ENCODE results near the gene OGFOD1. TPM values are rescaled to one million over a fixed set of nuclear protein-coding genes. Genes with fewer than 3 reads are reported as not detected.
"Not testable (repeated sequence)": the region's sequence is repeated elsewhere in the genome, so short reads cannot be mapped to it uniquely, and the experiment has no call there.

OGFOD1 gene
- total RNA-seq, 1 experiment from 2014 or later = 217 TPM

DNA sequence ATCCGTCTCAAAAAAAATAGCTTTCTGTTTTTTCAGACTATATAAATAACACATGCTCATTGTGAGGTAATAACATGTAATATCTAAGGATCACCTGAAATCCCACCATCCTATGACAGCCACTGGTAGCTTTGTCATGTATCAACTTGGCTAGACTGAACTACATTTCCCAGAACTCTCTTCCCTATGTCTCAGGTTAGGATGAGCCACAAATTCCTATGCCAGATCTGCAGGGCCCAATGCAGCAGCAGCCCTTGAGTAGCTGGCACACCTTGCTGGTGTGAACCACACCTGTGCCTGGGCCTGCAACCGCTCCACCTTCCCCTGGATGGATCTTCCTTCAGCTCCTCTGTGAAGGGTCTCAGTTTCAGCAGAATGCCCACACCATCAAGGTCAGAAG, 28.1 kb downstream of the OGFOD1 start:
- DNase-seq (ENCODE audit: low spot score) = no peak

DNA sequence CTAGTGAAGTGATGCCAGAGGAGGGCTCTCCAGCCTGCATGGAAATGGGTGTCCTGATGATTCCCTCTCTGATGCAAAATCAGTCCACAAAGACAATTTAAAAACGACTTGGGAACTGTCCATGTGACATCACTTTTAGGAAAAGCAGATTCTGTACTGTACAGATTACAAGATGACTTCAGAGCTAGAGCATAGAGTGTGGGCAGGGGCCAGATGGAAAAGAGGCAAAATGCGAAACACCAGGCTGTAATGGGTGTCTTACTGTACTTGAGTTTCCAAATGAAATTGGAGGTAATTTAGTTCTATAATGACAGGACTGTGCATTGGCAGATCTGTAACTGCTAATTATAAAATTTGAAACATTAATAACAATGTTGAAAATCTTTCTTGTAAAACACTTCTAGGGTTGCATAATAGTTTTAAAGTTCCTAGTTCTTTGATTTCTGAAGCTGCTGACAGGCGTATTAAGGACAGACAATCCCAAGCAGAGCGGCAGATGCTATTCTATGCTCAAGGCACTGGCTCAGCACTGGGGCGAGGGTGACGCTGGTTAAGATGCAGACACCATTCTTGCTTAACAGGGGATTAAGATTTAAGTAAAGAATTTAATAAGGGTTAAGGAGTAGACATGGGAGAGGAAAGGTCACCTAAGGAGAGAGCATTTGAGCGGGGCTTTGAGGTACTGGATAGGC, 29.6 kb downstream of the OGFOD1 start:
- no peak for DNase-seq (ENCODE audit: low spot score)

DNA sequence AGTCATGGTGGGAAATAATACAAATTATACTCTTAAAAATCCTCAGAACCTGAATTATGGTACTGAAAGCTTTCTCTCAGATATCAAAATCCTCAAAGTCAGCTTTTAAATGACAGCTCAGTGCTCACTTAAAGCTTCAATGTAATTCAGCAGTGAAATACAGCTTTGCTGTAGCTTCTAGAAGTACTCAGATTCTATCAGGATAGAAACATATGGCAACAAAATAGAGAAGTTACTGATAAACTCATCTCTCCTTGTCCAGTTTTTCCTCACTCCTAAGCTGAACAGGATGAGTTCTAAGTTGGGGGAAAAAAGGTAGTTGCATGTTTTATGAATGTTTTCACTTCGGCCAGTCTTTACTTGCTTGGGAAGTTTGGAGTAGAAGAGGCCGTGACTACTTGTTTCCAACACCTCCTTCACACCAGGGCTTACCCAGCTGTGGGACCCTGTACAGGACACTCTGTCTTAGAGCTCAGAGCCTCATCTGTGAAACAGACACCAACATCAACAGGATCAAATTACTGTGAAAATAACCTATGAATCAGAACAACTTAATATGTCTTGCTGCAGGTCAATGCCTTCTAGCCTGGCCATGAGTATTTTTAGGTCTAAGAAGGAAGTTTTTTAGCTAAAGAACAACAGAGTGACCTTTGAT, 30.2 kb downstream of the OGFOD1 start:
- no peak for DNase-seq (ENCODE audit: low spot score)

DNA sequence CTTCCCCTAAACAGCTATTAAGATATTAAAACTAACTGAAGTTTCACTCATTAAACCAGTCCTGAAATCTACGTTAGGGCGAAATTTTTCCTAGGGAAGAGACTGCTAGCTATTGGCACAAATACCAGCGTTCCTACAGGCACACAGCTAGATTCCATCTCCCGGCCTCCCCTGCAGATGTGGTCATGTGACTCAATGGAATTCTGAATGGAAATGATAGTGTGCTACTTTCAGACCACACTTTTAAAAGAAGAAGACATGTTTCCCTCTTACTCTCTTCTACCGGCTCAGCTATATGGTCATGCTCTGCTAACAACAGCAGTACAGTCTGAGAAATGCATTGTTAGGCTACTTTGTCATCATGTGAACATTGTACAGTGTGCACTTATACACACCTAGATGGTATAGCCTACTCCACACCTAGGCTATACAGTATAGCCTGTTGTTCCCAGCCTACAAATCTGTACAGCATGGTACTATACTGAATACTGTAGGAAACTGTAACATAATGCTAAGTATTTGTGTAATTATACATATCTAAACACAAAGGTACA, 31.4 kb downstream of the OGFOD1 start:
- DNase-seq (ENCODE audit: low spot score) = no peak

DNA sequence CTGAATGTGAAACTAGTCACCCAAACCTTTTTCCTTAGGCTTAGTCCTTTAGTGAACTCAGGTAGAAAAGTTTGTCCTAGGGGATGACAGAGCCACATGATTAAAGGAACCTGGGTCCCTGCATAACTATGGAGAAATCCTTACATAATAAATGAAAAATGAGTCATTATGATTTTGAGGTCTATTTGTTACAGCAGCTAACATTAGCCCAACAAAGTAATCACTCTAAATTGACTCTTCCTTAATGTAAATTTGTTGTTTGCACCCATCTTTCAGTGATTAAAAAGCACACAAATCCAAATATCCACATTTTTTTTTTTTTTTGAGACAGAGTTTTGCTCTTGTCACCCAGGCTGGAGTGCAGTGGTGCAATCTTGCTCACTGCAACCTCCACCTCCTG, 32.0 kb downstream of the OGFOD1 start:
- no peak for DNase-seq (ENCODE audit: low spot score)

DNA sequence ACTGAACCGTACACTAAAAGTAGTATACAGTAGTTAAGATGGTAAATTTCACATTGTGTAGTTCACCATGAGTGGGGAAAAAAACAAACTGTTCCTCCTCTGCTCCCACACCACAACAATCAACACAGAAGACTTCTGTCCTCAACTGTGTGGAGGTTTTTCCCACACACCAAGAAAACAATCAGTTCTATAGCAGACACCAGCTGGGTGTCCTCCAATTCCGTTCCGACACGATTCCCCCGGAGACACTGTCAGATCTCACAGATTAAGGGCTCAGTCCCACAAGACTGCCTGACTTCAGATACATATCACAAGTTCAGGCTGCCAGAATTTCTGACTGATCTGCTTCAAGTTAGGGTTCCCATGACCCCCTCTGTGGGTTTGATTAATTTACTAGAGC, 36.7 kb downstream of the OGFOD1 start:
- no peak for DNase-seq (ENCODE audit: low spot score)

DNA sequence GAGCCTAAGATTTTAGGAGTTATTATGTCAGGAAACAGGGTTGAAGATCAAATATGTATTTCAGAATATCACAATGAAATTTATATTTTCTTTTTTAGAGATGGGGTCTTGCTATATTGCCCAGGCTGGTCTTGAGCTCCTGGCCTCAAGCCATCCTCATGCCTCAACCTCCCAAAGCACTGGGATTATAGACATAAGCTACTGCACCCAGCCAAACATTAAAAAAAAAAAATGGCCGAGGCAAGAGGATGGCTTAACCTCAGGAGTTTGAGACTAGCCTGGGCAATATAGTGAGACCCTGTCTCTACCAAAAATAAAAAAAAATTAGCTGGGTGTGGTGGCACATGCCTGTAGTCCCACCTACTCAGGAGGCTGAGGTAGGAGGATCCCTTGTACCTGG, 37.5 kb downstream of the OGFOD1 start:
- DNase-seq (ENCODE audit: low spot score) = not testable (repeated sequence)

DNA sequence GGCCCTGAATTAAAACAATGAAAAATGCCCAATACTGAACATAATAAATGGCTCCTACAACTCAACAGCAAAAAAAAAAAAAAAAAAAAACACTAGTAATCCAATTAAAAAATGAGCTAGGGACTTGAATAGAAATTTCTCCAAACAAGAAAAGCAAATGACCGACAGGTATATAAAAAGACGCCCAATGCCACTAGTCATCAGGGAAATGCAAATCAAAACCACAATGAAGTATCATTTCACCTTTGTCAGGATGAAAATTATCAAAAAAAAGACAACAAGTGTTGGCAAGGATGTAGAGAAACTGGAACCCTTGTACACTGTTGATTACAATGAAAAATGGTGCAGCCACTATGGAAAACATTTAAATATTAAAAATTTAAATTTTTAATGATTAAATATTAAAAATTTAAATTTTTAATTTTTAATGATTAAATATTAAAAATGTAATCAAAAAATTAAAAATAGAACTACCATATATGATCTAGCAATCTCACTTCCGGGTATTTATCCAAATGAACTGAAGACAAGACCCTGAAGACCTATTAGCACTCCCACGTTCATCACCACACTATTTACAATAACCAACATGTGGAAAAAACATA, 40.4 kb downstream of the OGFOD1 start:
- no peak for DNase-seq (ENCODE audit: low spot score)

DNA sequence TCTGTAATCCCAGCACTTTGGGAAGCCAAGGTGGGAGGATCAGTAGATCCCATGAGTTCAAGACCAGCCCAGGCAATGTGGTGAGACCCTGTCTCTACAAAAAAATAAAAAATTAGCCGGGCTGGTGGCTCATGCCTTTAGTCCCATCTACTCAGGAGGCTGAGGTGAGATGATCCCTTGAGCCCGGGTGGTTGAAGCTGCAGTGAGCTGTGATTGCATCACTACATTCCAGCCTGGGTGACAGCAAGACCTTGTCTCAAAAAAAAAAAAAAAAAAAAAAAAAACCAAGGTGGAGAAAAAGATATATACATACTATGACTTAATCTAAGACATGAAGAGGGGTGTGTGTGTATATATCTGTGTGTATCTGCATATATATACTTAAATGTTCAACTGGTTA, 41.8 kb downstream of the OGFOD1 start:
- no peak for DNase-seq (ENCODE audit: low spot score)

DNA sequence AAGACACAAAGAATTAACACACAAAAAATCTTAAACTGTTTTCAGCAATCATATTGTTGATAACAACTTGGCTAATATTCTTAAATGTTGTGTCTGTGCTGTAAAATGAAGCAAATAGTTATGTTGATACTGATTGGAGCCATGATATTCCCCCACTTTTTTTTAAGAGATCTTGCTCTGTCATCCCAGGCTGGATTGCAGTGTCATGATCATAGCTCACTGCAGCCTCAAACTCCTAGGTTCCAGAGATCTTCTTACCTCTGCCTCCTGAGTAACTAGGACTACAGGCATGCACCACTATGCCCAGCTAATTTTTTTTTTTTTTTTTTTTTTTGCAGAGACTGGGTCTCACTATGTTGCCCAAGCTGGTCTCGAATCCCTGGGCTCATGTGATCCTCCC, 42.5 kb downstream of the OGFOD1 start:
- no peak for DNase-seq (ENCODE audit: low spot score)

DNA sequence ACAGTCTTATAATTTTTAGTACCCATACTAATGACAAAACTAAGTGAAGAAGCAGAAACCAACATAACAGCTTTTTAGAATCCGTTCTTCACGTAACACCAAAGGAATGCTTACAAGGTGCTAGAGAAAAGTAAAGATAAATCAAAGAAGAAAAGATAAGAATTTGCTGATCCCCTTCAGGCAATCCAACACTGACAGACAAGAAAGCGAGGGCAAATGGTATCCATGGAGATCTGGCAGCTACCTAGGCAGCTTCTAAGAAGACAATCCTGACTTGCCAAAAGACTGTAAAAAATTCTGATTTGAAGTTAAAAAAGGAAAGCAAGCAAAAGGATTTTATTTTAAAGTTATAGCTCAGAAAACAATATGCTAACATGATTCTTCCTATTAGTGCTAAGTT, 53.8 kb downstream of the OGFOD1 start:
- DNase-seq (ENCODE audit: low spot score) = no peak

DNA sequence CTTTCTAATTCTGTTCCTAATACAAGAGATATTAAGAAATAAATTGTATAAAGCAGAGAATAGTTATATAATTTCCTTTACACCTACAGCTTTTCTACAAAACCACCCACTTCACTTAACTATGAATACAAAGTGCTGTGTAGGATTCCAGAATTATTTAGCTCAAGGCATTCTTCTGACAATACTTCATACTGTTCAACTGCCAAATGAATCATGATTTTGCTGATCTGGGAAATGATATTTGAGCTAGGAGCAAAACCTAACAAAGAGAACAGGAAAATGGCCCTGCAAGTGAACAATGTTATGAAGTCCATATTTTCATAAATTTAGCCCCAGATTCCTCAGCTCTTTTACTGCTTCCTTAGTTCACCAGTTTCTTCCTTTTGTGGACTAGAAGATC, 55.6 kb downstream of the OGFOD1 start:
- no peak for DNase-seq (ENCODE audit: low spot score)

DNA sequence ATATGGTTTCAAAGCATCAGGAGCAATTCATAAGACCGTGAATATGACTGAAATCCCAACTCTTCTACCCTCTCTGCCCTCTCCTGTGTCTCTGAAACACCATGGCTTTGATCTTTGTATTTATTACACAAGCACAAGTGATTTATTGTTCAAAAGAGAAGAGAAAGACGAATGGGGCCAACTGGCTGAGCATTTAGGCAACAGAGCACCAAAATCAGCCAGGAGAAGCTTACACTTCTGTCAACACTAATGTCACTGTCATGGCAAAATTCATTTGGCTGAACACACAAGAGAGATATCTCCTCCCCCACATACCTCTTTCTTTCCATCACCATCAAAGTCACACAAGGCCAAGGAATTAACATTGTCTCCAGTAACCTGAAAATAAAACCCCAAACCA, 59.2 kb downstream of the OGFOD1 start:
- no peak for DNase-seq (ENCODE audit: low spot score)

DNA sequence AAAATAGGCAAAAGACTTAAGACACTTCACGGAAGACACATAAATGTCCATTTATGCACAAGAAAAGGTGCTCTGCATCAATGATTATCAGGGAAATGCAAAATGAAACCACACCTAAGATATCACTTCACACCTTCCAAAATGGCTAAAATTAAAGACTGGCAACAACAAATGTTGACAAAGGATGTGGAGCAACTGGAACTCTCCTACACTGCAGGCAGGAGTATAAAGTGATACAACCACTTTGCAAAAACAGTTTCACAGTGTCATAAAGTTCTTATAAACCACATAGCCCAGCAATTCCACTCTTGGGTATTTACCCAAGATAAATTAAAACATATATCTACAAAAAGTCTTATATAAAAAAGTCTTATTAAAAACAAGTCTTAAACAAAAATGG, 60.7 kb downstream of the OGFOD1 start:
- no peak for DNase-seq (ENCODE audit: low spot score)

DNA sequence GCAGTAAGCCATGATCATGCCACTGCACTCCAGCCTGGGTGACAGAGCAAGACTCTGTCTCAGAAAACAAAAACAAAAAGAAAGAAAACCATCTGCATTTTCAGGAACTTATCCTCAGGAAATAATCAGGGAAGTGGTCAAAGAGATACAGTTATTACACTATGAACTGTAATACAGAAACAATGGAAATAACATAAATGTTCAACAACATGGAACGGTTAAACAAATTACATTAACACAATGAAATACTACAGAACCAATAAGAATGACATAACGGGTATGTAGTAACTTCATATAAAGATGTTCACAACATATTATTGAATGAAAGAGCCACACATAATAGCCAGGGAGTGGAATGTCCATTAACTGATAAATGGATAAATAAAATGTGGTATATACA, 61.7 kb downstream of the OGFOD1 start:
- DNase-seq (ENCODE audit: low spot score) = no peak

DNA sequence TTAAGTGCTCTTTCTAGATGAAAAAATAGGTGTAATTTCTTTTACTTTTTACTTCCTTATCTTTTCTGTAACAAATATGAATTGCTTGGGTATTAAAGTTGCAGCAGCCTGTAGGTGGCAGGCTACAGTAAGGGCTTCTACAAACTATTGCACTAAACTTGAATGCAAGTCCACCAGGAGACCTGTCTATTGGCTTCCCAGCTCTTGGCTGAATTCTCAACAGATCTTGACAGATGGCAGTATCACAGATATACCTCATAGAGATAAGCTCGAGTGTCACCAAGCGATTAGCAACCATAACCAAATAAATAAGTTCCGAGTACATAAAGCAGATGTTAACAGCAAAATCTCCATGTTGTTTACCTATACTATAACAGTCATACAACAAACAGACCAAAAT, 62.6 kb downstream of the OGFOD1 start:
- peak; percentile 79 for DNase-seq (ENCODE audit: low spot score)

DNA sequence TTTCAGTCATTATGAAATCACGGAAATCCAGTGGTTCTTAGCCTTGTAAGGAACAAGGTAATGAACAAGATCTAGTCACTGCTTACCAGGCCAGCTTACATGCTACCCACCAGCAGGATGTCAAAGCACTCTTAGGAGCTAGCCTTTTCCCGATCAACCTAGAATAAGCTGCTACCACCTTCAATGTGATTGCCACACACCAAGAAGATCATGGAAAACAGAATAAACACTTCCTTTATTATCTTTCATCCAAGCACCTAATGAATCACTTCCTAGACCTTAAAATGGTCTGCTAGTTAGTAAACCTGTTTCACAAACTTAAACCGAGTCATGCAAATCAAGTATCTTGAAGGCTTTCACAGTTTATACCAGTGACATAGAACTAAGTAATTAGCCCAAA, 63.5 kb downstream of the OGFOD1 start:
- no peak for DNase-seq (ENCODE audit: low spot score)

DNA sequence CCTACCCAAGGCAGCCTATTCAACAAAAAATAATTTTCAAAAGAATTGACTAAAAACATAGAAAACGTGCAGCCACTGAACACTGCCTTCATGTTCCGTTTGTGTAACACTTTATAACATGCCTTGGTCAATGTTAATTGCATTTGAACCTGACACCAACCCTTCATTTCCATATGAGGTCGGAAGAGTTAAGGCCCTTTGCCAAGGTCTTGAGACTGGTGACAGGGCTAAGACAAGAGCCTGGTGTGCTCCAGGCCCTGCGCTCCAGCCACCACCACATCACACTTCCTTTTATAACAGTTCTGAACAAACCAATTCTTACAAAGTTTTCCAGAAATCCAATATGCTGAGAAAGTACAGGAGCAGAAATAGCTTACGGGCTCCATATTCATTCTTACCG, 64.3 kb downstream of the OGFOD1 start:
- no peak for DNase-seq (ENCODE audit: low spot score)

DNA sequence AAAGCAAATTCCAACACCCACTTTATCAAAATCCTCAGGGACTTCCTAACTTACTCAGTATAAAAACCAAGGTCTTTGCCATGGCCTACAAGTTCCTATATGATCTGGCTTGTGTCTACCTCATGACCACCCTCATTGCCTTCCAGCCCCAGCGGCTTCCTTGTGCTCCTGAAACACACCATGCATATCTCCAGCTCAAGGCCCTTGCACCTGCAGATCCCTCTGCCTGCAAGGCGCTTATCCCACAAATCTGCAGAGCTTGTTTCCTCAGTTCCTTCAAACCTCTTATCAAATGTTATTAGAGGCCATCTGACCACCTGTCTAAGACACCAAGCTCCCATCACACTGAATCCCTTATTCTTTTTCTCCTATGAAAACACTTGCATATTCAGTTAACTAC, 65.9 kb downstream of the OGFOD1 start:
- DNase-seq (ENCODE audit: low spot score) = no peak

DNA sequence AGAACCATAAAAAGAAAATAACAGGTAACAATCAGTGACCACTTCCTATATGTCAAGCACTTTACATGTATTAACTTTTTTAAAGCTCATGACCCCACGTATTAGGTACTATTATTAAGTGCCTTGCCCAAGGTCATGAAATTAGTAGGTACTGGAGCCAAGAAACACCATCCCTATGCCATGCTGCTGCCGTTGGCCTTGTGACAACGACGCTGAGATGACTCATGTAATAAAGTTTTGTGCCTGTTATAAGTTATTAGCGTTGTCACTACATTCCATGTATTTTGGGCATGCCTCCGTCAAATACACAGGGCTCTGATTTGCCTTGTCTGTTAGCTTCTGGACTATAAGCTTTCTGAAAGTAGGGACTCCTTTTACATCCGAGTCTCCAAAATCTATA, 67.1 kb downstream of the OGFOD1 start:
- DNase-seq (ENCODE audit: low spot score) = peak; percentile 27

DNA sequence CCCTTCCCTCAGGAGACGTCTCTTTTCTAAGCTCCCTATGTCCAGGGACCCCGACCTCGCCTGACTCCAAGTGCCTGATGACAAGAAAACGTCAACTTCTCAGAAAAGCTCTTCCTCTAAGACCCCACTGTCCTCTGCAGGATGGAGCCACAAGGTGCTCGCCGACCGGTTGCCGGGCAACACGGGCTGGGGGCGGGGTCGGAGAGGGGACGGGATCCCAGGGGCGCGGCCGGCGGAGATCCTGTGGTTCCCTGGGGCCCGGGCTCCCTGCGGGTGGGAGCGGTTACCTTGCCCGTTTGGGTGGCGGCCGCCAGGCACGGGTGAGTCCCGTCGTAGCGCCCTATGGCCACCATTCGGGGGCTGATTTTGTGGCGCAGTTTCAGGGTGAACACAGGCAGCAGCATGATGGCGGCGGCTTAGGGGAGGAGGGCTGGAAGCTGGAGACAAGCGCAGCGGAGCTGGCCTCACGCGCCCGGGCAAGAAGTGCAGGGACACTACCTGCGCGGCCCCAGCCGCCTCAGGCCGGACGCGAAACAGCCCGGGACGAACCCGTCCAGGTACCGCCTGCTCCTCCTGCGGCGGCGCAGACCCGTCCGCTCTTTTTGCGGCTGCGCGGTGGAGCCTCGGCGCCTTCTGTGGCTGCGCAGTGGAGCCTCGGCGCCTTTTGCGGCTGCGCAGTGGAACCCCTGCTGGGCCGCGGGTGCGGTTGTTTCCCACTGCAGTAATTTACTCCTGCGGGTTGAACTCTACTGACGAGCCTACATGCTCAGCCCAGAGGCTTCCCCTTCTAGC, 68.3 kb downstream of the OGFOD1 start, which contains the start of gene BBS2:
Gene BBS2, minus strand, starts transcription at position 566 of the 792 bp plus-strand sequence. Its CDS starts 162 bp downstream, at position 404.
- DNase-seq (ENCODE audit: low spot score) = peak; percentile 69

DNA sequence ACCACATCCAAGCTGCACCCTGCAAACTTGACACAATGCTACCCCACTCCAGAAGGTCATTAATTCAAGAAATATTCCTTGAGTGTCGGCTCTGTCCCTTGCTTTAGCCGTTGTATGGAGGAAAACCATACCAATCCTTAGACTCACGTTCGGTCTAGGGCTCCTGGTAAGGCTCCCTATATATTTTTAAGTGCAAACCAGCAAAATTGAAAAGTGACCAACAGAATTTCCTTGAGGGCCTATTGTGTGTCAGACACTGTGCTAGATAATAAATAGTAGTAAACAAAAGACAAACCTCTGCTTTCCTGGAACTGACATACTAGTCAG, 68.9 kb downstream of the OGFOD1 start:
- DNase-seq (ENCODE audit: low spot score) = no peak
